HG03066 (cell line): ENCODE data around the gene C20orf204.

Experiments used
- ATAC-seq: cut with Tn5 transposase; IDR thresholded peaks from one replicate; pipeline ENCODE4 v1.9.1; 2021; ENCODE audit warnings: low read depth; ENCODE audit not compliant: unreplicated experiment

C20orf204 gene

DNA sequence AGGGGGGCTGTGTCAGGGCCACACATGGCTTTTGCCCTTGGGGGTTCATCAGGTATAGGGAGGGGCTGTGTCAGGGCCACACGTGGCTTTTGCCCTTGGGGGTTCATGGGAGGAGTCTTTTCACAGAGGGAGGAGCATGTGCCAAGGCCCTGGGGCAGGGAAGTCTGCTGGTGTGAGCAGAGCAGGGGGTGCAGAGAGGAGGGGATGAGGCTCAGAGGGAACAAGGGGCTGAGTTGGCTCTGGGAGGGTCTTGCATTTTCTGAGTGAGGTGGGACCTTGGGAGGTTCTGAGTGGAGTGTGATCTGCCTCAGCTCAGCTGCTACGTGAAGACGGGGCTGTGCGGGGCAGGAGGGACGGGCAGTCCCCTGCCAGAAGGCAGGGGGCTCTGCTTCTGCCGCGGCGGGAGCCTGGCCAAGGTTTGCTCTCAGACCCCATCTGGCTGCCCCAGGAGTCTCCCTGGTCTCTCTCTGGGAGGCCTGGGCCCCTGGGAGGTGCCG lies 19.5 kb downstream of the C20orf204 start:
- ATAC-seq = no peak

DNA sequence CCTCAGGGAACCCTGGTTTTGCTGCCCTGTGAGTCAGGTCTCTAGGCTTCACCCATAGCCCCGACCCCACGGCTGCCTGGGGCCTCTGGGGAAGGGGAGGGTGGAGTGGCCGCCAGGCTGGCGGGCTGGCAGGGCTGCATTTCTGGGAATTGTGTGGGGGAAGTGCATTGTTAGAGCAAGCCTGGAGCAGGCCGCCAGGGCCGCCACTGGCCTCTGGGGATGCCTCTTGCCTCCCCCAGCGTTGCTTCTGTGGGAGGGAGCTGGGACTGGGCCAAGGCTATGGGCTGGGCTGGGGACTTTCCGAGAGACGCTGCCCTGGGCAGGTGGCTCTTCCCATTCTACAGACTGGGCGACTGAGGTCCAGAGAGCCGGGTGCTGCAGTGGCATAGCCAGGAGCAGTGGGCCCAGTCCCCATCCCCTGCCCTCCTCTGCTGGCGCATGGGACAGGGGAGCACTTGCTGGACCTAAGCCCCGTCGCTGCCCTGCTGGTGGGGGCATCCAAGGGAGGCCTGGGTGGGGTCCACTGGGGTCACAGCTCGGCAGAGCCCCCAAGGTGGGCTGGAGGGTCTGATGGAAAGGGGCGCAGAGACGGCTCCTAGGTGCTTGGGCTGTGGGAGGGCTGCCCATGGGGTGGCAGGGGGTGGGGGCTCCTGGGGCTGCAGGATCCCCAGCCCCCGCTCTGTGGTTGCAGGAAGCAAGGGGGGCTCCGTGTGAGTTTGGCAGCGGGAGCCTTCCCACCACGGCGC lies 20.1 kb downstream of the C20orf204 start:
- ATAC-seq = no peak

DNA sequence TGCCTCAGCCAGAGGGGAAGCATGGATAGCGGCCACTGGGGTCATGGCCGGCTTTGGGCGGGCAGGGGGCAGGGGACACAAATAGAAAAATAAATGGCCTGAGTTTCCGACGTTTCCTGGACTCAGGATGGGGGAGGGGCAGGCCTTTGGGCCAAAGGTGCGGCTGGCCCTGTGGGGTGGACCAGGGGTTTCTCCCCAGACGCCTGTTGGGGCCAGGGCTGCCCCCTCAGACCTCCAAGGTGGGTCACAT lies 20.6 kb downstream of the C20orf204 start:
- no peak for ATAC-seq

DNA sequence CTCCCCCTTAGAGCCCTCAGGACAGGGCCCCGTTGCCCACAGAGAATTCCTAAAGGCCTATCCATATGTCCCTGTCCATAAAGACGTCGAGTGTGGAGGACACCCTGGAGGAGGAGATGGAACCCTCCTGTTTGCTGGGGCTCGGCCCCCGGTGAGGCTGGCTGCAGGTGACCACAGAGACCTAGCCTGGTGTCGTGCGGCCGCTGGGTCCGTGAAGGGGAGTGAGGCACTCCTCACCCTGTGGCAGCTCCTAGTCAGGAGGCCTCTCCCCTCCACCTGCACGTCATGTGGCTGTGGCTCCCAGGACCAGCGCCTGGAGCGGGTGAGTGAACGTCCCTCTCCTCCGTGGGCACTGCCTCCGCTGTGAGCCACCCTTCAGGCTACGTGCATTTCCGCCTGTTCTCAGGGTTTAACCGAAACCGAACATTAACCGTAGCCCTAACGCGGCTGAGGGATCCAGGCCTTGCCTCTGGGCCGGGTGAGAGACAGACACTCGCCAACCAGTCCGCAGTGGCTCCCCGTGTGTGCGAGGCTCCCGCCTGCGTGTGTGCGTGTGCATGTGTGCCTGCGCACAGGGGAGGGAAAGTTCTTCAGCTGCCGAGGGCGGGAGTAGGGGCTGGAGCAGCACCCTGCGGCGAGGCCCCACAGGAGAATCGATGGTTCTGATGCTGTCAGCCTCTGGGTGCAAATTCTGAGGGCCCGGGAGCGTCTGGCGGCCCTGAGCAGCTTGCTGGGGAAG lies 21.1 kb downstream of the C20orf204 start:
- no peak for ATAC-seq

DNA sequence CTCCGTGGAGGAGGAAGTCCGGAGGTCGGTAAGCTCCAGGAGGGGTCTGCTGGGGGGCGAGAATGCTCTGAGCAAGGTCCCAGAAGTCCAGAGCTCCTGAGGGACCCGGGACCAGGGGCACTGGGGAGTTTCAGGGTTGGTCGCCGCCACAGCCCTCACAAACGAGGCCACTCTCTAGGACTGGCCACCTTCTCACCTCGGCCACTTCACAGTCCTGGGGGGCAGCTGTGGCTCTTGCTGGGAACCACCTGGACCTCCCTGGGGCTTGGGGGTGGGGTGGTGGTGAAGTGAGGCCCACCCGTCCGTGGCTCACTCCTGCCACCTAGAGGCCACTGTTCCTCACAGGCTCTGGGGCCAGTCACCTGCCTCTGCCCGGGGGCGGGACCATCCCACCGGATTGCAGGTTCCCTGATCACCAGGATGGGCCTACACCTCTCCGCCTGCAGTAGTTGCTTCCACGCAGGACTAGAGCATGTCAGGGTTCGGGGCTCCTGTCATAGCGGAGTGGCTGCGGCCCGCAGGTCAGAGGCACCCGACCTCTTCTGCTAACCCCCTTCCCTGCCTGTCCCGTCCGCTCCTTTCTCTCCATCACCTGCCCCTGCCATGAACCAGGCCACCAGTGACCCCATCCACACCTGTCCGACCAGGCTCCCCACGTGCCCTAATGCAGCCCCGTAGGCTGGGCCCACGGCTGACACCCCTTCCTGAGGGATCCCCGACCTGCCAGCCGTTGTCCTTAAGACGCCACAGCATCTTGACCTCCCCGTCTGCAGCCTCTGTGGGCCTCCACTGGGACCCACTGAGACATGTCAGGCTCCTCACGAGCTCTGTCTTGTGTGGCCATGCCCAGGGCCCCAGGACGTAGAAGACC lies 21.9 kb downstream of the C20orf204 start:
- no peak for ATAC-seq

DNA sequence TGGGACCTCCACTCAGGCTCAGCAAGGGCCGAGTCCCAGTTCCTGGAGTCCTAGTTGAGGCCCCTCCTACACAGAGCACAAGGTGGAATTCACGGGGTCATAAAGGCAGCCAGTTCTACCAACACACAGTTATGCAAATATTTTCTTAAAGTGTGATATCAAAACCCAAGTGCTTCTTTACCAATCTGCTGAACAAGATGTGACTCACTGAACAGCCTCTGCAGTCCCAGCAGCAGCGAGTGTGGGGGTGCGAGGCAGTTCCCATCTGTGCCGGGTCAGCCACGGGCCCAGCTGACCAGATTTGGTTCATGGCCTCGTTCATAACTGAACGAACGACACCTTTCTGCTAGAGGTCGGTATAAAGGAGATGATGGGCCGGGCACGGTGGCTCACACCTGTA lies 22.6 kb downstream of the C20orf204 start:
- no peak for ATAC-seq

DNA sequence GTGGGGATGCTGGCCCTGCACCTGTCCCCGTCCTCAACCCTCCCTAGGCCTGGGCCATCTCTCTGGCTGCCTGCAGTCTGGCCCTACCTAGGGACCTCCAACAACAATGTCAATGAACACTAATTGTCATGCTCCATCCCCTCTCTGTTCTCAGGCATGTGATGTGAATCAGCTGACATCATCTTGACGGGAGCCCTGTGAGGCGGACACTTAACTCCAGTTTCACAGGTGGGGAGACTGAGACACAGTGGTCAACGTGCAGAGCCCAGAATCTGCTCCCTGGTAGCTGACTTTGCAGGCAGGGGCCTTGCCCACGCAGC lies 26.3 kb downstream of the C20orf204 start:
- no peak for ATAC-seq

DNA sequence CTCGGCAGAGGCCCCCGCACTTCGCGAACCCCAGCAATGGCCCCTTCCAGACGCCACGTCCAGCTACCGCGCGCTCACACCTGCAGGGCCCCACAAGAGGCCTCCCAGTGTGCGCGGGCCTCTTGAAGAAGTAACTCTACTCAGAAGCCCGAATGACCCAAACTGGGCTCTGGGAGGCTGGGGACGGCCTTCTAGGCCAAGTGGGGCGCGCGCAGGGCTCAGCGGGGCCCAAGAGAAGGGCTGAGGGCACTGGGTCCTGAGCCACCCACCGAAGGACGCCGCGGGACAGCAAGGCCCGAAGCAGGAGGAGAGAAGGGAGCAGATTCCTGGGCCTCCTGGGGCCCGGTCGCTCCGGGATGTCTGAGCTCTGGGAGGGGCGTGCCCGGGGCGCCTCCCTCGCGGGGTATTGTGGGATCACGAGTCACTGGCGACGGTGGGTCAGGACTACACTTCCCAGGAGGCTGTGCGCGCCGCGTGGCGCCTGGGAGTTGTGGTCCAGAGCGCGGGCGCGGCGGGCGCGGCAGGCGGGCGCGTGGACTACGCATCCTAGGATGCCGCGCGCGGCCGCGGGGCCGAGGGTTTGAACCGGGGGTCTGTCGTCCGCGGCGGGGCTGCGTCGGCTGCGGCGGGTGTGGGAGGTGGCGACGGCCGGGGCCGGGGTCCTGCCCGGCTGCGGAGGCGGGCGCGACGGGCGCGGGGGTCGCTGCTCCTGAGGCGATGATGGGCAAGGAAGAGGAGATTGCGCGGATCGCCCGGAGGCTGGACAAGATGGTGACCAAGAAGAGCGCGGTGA lies 26.8 kb downstream of the C20orf204 start, which contains the start of gene TCEA2:
TSS of gene TCEA2 (plus strand) at position 603 of the 793 bp plus-strand sequence. CDS start at position 718, 115 bp downstream.
- ATAC-seq = peak; percentile 71

DNA sequence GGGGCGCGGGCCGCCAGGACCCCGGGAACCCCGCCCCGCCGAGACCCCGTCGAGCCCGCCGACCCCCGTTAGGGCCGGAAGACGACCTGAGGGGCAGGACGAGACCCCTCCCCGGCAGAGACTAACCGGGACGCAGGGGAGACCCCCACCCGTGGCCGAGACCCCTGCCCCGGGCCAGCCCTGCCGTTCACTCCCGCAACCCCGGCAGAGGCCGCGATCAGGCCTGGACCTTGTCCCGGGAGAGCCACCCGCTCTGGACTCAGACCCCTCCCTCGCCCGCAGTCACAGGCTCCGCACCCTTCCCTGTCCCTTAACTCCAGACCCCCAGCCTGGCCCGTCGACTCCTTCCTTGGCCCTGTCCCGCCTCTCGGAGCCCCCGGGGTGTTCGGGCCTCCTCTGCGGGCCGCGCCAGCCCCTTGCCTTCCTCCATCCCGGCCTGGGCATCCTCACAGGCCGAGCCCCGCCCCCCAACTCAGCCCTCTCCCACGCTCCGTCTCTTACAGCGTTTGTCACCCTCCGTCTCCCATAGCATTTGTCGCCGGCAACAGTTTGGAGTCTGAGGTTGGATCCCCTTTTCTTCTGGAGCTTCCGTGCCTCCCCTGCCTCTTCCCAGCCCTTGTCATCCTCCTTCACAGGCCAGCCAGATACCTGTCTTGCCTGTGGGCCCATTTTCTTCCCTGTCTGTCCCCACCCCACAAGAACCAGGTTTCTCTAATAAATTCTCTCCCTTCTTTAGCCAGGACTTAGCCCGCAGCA lies 27.6 kb downstream of the C20orf204 start:
- no peak for ATAC-seq

DNA sequence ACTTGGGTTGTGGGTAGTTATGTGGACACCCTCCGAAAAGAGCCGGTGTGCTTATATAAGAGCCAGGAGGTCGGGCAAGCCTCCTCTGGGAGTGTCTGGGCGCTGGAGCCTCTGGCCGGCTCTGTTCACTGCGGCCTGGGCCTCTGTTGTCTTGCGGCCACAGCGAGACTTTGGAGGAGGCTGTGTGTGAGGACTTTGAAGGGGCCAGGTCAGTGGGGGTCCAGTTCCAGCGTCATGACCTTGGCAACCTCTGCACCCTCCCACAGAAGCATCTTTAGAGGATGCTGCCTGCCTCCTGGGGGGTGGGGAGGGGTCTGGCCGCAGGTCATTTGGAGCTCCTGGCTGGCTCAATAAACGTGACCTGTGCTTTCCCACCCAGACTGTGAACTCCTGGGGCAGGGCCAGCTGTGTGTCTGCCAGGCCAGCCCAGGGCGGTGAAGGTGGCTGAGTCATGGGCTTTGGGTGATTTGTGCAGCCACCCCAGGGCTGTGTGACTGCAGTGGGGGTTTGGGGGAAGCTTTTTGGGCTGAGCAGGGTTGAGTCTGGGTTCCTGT lies 28.2 kb downstream of the C20orf204 start:
- no peak for ATAC-seq

DNA sequence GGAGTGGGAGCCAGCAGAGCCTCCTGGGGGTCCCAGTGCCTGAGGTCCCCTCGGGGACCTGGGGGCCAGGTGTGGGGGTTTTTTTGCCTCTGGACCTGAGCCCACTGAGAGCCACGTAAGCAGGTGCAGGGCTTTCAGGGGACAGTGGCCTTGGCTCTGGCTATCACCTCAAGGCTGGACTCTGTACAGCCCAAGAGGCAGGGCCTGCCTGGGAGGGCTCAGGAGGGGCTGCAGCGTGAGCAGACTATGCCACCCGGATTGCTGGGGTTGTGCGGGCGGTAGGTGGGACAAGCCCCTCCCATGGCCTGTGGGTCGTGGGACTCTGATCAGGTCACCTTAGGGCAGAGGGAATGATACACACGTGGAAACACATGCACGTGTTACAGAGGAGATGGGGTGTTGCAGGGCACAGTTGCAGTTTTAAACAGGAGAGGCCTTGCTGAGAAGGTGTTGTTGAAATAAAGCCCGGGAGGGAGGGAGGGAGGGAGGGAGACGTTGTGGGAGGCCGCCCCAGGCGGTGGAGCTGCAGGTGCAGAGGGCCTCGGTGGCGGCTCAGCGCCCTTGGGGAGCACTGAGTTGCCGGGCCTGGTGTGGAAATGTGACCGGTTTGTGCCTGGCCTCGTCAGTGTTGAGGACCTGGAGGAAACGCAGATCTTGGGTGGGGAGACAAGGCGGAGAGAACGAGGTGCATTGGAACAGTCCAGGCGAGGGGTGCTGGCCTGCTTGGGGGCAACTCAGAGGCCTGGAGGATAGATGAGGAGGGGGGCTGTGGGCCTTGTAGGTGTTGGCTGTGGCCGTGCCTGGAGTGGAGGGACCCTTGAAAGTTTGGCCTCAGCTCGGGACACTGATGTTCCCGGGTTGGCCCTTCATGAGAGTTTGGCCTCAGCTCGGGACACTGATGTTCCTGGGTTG lies 29.3 kb downstream of the C20orf204 start:
- ATAC-seq = no peak

DNA sequence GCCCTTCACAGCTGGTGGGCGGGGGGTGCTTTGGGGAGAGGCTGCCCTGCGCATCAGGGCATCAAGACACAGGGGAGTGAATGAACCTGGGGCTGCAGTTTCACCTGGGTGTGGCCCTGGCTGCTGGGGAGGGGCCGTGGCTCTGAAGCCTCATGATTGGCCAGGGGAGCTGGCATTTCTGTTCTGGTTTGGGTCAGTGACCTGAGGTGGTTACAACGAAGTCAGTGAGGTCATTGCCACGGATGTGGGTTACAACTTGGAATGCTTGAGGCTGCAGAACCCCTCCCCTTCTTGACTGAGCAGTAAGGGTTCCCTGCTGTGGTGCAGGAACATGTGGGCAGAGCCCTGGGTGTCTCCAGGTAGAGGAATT lies 30.0 kb downstream of the C20orf204 start:
- no peak for ATAC-seq

DNA sequence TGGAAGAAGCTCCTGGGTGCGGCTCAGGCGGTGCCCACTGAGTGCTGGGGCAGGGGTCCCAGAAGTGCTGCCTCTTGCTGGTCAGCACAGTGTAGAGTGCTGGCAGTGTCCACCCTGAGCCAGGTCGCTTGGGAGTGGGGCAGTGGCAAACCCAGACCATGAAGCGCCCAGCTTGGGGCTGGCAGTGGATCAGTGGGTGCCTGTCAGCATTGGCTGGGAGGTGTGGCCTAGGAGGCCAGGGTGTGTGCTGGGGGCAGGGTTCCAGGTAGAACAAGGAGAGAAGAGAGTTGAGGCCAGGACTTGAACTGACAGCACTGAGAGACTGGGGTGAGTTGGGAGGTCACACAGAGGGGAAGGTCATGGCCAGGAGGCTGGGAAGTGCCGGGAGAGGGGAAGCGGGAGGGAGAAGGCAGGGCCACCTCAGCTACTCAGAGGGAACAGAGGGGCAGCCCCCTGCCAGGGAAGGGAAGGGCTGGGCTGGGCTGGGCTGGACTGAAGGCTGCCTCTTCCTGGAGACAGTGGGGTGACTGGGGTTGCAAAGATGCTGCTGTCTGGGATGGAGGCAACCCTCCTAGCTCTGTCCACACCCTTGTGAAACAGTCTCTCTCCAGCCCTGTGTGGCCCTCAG lies 31.1 kb downstream of the C20orf204 start:
- no peak for ATAC-seq

DNA sequence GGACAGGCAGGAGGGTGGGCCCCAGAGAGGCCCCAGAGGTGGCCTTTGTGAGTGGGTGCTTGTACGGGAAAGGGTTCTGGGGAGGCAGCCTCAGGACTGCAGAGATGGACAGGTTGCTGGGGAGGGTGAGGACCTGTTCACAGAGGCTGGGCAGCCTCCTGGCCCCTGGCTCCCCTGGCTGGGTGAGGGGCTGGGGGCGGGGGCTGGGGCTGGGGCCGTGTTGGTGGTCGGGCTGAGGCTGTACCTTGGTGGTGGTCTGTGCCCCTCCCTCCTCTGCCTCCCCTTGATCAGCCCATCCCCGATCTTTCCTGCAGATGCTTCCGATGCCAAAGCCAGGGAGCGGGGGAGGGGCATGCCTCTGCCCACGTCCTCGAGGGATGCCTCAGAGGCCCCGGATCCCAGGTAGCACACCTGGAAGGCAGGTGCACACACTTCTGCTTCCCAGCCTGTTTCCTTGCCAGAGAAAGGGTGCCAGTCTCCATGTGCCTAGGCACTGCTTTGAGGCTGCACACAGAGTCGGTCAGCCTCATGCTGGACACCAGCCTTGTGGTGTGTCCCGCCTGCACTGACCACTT lies 31.8 kb downstream of the C20orf204 start:
- no peak for ATAC-seq

DNA sequence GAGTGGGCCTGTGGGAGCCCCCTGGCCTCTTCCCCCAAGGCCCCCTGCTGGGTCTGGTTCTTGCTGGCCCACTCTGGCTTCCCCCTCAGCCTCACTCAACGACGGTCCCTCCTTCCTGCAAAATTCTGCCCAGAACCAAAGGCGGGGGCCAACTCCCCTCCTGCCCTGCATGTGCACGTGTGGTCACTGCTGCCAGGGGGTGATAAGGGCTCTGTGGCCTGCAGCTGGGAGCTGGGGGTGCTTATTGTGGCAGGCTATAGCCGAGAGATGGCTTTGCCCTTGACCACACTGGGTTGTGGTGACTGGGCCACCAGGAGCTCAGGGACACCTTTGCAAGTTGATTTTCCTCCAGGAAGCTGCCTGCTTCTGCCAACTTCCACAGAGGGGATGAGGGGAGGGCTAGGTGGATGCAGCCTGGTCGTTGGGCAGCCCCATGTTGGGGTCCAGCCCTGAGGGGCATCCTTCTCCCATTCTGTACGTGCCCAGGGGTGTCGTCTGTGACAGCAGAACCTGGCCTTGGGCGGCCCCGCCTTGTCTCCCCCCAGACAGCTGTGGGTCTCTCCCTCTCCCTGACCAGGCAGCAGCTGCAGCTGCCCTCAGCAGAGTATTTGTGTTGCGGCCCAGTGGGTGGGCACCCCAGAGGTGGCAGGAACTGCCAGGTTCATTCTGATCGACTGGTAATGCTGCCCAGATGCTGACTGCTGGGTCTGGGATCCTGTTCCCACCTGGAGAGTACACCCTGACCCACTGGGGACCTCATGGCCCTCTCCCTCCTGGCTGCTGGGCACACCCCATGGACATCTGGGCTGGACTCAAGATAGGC lies 32.6 kb downstream of the C20orf204 start:
- ATAC-seq = no peak

DNA sequence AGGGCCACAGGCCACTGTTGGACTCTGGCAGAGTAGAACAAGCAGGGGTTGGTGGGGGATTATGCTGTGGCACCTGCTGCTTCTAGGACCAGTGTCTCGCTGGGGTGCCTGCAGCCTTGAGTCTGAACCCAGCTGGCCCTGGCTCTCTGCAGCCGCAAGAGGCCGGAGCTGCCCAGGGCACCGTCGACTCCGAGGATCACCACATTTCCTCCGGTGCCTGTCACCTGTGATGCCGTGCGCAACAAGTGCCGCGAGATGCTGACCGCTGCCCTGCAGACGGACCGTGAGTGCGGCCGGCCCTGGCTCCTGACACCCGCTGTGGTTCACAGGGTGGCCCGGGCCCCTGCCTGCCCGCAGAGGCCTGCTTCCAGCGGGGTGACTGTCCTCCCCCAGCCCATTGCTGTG lies 33.2 kb downstream of the C20orf204 start:
- no peak for ATAC-seq
